HG03457 (cell line): ENCODE data around the gene NCOR2.

Experiments used
- ATAC-seq: cut with Tn5 transposase; IDR thresholded peaks from one replicate; pipeline ENCODE4 v1.9.1; 2021; ENCODE audit warnings: moderate number of reproducible peaks; ENCODE audit not compliant: unreplicated experiment

Gene NCOR2

DNA sequence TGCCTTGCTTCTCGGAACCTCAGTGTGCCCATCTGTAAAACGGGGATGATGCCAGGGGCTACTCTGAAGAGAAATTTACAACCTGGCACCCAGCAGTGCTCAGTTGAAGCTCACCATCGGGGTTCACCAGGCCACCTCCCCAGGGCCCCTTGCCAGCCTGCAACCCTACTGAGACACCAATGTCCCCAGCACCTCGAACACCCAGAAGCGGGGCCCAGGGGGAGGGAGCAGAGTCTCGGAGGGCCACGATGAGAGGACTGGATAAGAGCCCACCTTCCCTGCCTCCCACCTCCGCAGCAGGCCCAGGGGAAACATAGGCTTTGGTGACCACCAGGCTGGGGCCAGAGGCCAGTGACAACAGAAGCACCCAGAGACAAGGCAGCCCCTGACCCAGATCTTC is 22.4 kb downstream of the NCOR2 start:
- no peak for ATAC-seq

DNA sequence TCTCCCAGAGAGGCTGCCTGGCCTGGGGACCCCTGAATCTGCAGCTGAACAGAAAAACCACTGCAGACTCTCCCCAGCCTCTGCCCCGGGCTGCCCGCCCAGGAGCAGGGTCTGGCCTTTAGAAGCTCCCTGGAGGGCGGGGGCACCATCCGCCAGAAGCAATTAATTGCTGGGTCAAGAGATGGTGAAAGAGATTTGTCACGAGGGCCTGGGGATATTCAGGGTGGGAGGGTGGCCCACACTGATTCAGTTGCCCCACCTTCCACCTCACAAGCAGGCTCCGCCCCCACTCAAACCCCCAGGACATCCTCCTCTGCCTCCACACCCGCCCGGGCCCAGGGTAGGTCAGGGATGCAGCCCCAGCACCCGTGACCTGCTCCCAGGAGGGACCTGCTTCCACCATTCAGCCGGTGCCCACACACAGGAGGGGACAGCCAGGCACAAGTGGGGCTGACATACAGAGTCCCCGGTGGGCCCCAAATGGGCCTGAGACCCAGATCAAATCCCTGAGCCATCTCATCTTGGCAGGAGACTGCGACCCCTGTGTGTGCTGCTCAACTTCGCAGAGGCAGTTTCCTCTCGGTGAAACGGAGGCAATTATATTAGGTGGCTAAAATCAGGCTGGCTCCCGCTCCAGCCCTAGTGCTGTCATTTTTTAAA is 23.0 kb downstream of the NCOR2 start:
- no peak for ATAC-seq

DNA sequence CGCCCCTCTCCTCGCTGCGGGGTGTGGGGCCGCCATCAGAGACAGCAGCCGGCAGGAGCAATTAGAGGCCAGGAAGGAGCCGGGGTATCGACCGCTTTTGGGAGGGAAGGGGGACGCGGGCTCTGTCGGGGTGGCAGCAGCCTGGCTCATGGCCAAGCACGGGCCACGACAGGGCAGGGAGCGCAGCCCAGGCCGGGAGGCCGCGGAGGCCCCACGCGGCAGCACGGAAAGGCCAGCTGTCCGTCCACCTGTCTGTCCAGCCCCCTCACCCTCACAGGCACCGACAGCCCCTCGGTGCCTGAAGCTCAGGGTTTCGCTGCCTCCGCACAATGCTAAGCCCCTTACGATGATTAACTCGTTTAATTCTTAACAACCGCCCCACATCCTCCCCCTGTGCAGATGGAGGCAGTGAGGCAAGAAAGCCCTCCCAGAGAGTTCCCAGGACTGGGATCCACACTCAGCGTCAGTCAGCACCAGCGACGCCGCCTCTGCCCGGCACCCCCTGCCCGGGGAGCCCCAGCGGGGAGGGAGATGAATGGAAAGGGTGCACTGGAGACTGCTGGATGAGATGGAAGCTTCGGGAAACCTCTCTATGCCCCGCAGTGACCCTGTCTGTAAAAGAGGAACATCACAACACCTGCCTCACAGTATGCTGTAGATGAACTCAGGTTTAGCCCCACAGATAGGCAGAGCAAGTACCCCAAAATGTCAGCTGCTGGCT is 23.7 kb downstream of the NCOR2 start:
- no peak for ATAC-seq

DNA sequence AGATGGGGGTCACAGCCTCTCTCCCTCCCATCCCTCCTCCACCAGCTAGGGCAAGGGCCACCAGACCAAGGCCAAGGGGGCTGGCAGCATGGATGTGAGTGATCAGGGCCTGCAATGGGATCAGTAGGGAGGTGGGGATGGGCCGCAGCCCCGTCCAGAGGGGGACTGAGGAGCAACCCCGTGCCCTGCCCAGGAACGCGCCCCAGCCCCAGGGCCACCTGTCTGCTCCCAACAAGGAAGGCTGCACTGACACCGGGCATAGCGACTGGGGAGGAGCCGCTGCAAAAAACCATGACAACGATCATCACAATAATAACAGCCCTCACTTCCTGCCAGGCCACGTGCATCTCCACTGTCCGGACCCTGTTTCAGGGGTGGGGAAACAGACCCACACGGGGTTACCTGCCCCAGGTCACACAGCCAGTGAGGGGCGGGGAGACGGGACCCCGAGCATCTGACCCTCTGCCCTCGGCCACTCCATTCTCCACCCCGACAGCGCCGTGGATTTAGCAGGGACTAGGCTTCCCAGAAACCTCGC is 24.3 kb downstream of the NCOR2 start:
- no peak for ATAC-seq

DNA sequence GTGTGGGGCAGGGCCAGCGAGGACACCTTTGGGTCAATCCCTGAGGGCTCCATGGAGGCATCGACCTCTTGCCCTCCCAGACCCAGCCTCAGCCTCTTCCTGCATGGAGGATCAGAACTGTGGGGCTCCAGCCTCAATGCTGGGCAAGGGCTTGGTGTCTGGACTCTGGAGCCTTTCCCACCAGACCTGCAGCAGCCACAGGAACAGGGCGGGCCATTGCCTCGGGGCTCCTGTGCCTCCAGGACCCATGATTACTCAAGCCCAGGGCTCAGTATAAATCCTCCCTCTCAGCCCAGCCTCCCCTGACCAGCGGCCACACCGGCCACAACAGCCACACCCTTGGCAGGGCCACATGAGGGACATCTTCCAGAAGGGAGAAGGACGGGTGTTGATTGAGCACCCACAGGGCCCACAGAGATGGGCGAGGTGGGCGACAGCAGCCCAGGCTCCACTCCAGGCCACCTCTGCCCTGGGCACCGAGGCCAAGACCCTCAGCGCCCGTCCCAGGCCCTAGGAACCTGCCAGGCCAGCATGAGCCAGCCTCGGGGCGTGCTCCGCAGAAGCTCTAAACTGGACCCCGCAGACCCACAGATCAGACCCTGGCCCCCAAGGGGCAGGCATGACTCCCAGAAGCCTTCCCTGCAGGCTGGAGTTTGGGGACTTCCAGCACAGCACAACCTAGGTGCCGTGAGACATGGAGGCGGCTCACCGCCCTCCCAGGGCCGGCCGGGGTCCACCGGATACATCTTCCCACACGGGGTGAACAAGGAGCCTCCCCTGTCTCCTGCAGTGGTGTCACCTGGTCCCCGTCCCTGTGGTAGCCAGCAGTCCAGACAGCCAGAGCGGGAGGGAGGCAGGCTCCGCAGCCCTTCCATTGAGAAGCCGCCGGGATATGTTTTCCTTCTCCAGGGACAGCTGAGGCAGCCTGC is 25.1 kb downstream of the NCOR2 start:
- no peak for ATAC-seq

DNA sequence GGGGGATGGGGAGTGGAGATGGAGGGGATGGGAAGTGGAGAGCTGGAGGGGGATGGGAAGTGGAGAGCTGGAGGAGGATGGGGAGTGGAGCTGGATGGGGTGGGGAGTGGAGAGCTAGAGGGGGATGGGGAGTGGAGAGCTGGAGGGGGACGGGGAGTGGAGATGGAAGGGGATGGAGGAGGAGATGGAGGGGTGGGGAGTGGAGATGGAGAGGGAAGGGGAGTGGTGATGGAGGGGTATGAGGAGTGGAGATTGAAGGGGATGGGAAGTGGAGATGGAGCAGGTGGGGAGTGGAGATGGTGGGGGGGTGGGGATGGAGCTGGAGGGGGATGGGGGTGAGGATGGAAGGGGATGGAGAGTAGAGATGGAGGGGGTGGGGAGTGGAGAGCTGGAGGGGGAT is 26.1 kb downstream of the NCOR2 start:
- no peak for ATAC-seq

DNA sequence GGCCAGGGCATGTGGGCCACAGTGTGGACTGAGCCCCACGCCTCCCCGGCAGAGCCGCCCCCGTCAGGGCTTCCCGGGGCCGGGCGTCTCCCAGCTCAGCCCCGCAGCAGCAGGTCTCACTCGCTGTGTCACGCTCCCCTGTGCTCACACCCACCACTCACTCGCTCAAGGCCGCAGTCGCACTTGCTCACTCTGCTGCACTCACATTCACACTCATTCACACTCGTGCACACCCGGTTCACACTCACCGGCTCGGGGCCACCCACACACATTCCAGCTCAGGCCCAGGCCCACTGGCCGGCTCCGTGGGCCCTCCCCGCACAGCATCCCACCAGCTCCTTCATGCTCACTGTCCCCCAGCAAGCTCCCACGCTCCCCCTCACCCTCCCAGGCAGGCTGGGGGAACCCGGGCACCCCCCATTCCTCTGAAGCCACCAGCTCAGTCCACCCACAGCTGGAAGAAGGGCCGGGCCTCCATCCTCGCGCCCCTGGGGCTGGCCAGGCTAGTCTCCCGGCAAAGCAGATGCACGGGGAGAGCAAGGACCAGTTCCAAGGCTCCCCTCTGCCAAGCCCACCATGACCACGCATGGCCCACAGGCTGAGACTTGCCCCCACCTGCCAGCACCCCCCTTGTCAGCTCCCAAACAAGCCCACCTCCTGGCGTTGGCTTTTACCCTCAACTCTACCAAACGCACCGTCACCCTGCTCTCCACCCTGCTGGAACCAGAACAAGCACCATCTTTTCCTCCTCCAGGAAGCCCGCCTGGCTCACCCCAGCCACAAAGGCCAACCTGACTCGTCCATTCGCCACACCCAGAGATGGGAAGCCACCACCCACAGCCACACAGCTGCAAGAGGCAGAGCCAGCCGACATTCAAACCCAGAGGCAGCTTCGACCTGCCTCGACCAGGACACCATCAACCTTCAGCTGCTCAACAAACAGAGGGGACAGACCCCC is 28.0 kb downstream of the NCOR2 start:
- no peak for ATAC-seq

DNA sequence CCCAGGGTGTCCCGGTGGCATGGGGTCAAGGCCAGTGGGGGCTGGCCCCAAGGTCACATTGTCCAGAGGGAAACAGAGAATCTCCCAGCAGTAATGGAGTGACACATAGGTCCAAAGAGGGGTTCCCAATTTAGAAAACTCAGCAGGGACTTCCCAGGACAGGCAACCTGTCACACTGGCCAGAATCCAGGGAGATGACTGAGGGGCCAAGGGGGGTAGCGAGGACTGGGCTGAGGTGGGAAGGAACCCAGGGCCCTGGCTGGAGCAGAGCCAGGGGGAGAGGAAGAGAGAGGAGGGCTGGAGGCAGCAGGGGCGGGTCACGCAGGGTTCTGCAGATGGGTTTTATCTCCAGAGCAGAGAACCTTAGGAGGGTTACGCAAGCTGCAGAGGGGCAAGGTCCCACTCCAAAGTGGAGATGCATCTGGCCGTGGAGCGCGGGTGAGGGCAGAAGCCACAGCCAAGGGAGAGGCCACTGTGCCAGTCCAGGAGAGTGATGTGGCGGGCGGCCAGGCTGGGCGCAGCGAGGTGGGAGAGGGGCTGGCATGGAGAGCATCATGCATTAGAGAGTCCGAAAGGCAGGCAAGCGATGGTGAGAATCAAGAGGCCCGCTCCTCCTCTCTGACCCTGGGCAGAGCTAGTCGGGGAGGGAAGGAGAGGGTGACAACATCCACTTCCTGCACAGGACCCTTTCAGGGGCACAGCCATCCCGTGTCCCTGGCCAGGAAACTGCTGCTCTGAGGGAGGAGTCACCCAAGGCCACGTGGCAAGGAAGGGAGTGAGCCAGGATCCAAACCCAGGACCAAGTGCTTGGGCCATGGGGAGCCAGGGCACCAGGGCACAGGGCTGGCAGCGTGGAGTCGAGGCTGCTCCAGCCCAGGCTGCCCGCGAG is 29.0 kb downstream of the NCOR2 start:
- no peak for ATAC-seq

DNA sequence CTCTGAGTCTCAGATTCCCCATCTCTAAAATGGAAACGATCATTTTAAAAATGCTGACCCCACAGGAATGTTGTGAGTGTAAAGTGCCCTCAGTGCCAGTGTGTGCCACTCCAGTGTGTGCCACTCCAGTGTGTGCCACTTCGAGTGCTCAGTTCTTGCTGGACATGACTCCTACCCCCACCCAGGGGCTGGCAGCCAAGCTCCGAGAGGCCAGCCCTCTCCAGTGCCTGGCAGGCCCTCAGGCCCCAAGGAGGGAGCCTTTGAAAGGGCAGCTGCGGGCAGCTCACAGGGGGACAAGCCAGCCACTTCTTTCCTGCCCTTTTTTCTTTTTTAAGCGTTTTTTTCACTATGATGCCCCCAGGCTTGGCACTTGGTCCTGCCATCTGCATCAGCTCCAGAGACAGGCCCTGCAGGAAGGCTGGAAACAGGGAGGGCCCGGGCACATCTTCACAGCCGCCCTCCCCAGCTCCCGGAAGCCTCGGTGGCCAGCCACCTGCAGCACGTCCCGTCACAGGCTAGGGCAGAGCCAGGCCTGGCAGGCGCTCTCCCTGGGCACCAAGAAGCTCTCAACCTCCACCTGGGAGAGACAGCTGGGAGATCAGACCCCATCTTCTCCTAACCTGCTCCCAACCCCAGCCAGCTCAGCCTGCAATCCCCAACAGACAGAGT is 29.8 kb downstream of the NCOR2 start:
- ATAC-seq = no peak

DNA sequence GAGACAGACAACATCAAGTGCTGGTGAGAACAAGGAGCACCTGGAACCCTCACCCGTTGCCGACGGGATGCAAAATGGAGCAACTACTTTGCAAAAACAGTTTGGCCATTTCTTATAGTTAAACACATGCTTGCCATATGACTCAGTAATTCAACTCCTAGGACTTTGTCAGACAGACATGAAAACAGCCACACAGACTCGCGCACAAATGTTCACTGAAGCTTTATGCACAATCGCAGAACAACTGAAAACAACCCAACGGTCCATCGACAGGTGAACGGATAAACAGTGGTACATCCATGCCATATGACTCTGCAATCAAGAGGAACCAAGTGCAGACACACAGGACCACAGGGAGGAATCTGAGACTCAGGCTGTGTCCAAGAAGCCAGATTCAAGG is 30.8 kb downstream of the NCOR2 start:
- ATAC-seq = no peak

DNA sequence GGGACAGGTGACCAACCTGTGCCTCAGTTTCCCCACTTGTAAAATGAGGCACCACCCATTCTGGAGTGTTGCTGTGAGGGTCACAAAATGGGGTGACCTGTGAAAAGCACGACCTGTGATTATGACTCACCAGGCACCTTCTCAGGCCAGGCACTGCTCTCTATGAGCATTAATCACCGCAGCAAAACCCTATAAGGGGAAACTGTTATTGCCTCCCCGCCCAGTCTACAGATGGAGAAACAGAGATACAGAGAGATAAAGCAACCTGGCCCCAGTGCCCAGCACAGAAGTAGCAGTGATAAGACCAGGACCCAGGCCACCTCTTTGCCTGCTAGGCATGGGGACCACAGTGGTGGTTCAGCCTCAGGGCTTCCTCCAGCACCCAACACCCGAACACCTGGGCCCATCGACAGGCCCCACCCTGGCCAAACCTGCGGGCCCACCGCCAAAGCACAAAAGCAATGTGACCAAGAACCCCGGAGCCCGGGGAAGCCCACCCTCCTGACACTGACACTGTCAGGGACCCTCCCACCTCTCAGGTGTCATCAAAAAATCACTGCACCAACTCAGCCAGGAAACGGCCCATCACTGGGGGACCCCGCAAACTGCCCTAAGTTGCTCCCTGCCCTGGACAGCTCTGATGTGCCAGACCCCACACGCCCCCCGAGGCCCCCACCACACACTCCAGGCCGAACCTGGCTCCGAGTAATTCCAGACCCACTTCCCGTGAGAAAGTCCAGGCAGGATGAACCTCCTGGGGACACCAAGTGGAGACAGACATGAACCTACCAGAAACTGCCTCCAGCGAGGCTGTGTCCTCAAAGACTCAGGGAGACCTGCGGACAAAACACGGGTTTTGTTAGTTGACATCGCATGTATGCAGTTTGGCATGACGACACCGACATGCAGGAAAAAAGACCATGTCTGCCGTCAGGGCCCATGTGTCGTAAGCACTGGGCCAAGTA is 32.4 kb downstream of the NCOR2 start:
- ATAC-seq = no peak

DNA sequence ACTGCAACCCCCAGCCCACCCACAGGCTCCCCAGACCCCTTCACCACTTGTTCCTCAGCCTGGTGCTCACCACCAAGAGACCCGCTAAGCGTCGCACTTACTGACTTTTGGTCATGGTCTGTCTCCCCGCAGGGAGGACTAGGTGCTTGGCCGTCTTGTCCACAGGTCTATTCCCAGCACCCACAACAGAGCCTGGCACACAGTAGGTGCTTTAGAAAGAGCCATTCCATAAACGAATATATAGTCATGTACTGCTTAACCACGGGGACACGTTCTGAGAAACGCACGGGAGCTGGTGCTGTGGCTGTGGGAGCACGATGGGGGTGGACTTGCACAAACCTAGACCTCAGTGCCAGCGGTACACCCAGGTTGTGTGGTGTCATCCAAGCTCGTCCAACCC is 34.0 kb downstream of the NCOR2 start:
- ATAC-seq = no peak

DNA sequence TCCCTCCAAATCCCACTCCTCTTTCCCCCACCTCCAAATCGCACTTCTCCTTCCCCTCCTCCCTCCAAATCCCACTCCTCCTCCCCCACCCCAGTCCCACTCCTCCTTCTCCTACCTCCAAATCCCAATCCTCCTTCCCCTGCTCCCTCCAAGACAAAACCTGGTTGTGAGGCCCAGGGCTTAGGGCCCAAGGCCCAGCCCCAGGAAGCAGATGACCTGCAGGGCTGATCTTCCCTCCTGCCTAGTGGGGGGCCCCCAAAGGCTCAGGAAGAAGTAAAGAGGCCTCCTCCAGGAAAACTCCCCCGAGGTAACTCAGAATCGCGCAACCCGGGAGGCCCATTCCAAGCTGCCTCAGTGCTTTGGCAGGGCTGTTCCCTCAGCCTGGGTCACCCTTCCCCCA is 34.4 kb downstream of the NCOR2 start:
- no peak for ATAC-seq

DNA sequence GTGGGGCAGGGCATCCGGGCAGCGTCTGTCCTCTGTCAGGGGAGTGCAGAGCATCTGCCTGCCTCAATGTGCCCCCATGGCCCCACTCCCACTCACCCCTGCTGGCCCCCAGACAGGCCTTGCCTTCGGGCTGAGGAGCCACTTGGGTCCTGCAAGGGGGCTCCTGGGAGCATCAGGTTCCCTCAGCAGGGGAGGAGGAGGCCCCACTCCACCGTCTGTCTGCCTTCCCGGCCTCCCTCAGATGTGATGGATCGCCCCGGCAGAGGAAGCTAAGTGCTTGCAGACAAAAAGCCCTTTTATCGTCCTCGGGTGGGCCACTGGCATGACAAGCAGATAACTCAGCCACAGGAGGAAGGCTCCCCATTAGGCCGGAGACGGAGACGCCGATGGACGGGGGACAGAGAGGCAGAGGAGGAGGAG is 35.1 kb downstream of the NCOR2 start:
- ATAC-seq = no peak

DNA sequence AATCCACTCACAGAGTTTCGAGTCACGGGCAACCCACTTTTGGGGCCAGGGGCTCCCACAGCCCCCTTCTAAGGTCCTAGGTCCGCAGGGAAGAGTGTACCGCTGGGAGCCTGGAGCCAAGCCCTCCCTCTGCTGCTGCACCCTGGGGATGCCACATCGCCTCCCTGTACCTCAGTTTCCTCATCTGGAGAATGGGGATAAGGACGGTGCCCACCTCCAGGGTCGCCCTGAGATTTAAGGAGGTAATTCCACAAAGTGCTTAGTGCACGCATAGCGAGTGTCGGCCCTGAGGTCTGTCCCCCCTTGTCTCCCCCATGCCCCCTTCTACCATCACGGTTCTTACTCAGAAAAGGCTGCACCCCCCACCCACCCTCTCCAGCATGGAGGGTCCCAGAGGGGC is 35.5 kb downstream of the NCOR2 start:
- ATAC-seq = no peak

DNA sequence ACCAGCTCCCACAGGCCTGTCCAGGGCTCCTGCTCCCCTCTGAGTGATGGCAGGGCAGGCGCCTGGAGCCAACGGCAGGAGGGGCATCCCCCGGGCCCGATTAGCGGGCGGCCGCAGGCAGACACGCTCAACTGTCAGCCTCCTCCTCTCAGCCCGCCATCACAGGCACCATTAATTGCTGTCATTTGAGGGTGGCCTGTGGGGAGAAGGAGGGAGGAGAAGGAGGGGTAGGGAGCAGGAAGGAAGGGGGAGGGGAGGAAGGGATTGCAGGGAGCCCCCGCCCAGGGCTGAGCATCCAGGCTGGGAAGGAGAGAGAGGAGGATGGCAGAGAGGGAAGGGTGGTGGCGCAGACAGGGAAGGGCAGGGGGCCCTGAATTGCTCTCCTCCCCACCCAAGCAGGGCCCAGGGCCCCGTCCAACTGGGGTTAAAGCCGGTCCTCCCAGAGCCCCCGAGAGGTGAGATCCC is 36.1 kb downstream of the NCOR2 start:
- ATAC-seq = no peak

DNA sequence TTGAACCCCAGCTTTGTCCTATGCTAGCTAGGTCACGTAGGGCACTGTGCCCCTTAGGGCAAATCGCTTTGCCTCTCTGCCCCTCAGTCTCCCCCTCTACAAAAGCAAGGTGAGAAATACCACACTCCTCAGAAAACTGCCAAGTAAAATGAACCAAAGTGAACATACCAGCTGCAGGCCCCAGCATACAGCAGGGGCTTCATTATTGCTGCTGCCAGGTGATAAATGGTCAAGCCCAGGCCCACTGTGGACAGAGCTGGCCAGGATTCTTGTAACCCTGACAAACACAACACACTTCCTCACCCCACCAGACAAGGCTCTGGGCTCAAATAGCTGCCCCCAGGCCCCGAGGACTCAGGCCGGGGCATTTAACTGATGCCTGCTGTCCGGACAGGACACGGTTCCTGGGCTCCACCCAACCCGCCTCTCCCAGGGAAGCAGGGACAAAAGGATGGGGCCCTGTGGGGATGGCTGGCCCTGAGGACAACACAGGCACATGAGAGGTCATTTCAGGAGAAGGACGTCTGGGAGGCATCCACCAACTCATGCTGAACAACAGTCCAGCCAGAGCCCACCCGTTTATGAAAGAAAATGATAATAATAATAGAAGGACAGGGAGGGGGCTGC is 36.7 kb downstream of the NCOR2 start:
- no peak for ATAC-seq
